Neuronal stem cell (in vitro differentiated cells): ENCODE measurements around the gene PDCD1.

Source experiments
- DNase-seq: peaks from one replicate; pipeline ENCODE4 v3.0.0-alpha.2; 2013; ENCODE audit warnings: low spot score
- H2AFZ ChIP-seq: one replicate; pipeline ENCODE4 v1.6.1; 2013; ENCODE audit warnings: mild to moderate bottlenecking, low read length, inconsistent platforms
- H2AK5ac ChIP-seq: 2 replicates; pipeline ENCODE4 v1.6.1; 2013; ENCODE audit warnings: low read depth, mild to moderate bottlenecking, inconsistent platforms, low read length, moderate library complexity, mixed read lengths
- H2BK120ac ChIP-seq: 2 replicates; pipeline ENCODE4 v1.6.1; 2013; ENCODE audit warnings: low read depth, mild to moderate bottlenecking, inconsistent platforms, low read length, moderate library complexity, mixed read lengths
- H2BK12ac ChIP-seq: one replicate; pipeline ENCODE4 v1.6.1; 2013; ENCODE audit warnings: low read length, inconsistent platforms
- H2BK15ac ChIP-seq: 2 replicates; pipeline ENCODE4 v1.6.1; 2013; ENCODE audit warnings: mild to moderate bottlenecking, low read length, inconsistent platforms, mixed read lengths
- H2BK5ac ChIP-seq: one replicate; pipeline ENCODE4 v1.6.1; 2013; ENCODE audit warnings: inconsistent platforms, mild to moderate bottlenecking, low read length, moderate library complexity
- H3K14ac ChIP-seq: one replicate; pipeline ENCODE4 v1.6.1; 2013; ENCODE audit warnings: low read length, inconsistent platforms
- H3K18ac ChIP-seq: 2 replicates; pipeline ENCODE4 v1.6.1; 2013; ENCODE audit warnings: low read length, inconsistent platforms
- H3K23ac ChIP-seq: 2 replicates; pipeline ENCODE4 v1.6.1; 2013; ENCODE audit warnings: low read depth, mild to moderate bottlenecking, mixed read lengths, low read length, inconsistent platforms; ENCODE audit not compliant: poor library complexity
- H3K27ac ChIP-seq: replicated peaks from 3 replicates; pipeline ENCODE4 v1.5.1; 2013; ENCODE audit warnings: low read length, inconsistent platforms
- H3K27me3 ChIP-seq, 3 experiments: 2 replicates each; pipeline ENCODE4 v1.6.1; 2013; ENCODE audit warnings: low read length in 3 of 3, mild to moderate bottlenecking in 2 of 3, inconsistent platforms in 1 of 3, low read depth in 1 of 3, mixed read lengths in 1 of 3, moderate library complexity in 1 of 3; ENCODE audit not compliant: control insufficient read depth in 3 of 3, insufficient read depth in 3 of 3
- H3K36me3 ChIP-seq, 2 donors: replicated peaks in 1 of 2; 2 replicates each; pipeline ENCODE4 v1.6.1; 2013; ENCODE audit warnings: low read length in 2 of 2; ENCODE audit not compliant: control insufficient read depth in 2 of 2, insufficient read depth in 2 of 2
- H3K4ac ChIP-seq: 2 replicates; pipeline ENCODE4 v1.6.1; 2013; ENCODE audit warnings: inconsistent platforms, mild to moderate bottlenecking, low read length, moderate library complexity
- H3K4me1 ChIP-seq, 2 donors: 1 replicate in 1 of 2; 2 replicates in 1 of 2; pipeline ENCODE4 v1.6.1; 2013; ENCODE audit warnings: low read length in 2 of 2, low read depth in 1 of 2; ENCODE audit not compliant: control insufficient read depth in 2 of 2, insufficient read depth in 1 of 2
- H3K4me2 ChIP-seq: one replicate; pipeline ENCODE4 v1.6.1; 2013; ENCODE audit warnings: mild to moderate bottlenecking, low read length, inconsistent platforms; ENCODE audit not compliant: insufficient read depth, poor library complexity, severe bottlenecking
- H3K4me3 ChIP-seq, 2 donors: 2 replicates each; pipeline ENCODE4 v1.5.1; 2013; ENCODE audit warnings: low read length in 2 of 2, mild to moderate bottlenecking in 2 of 2, inconsistent platforms in 1 of 2, moderate library complexity in 1 of 2
- H3K79me1 ChIP-seq: one replicate; pipeline ENCODE4 v1.6.1; 2013; ENCODE audit warnings: low read depth, mild to moderate bottlenecking, inconsistent platforms, low read length, moderate library complexity
- H3K9ac ChIP-seq: one replicate; pipeline ENCODE4 v1.6.1; 2013; ENCODE audit warnings: mild to moderate bottlenecking, low read depth, low read length, inconsistent platforms; ENCODE audit not compliant: poor library complexity
- H3K9me3 ChIP-seq, 2 donors: replicated peaks in 1 of 2; 2 replicates each; pipeline versions ENCODE3 to v1.6.1; 2013; ENCODE audit warnings: low read length in 2 of 2, mild to moderate bottlenecking in 2 of 2, inconsistent platforms in 1 of 2, low read depth in 1 of 2, mixed read lengths in 1 of 2, moderate library complexity in 1 of 2; ENCODE audit not compliant: control insufficient read depth in 2 of 2, insufficient read depth in 1 of 2
- H4K8ac ChIP-seq: one replicate; pipeline ENCODE4 v1.6.1; 2013; ENCODE audit warnings: low read depth, mild to moderate bottlenecking, inconsistent platforms, low read length, moderate library complexity
- H4K91ac ChIP-seq: one replicate; pipeline ENCODE4 v1.6.1; 2013; ENCODE audit warnings: low read length, low read depth, mild to moderate bottlenecking, inconsistent platforms; ENCODE audit not compliant: poor library complexity
- WGBS, 2 donors: extraction: QIAGEN DNeasy Blood & Tissue Kit; methylation state at CpG; one replicate each; pipeline ENCODE4 v1.1.7; 2013; ENCODE audit warnings: missing lambda C conversion rate in 2 of 2, mixed read lengths in 1 of 2; ENCODE audit not compliant: insufficient read length in 2 of 2, insufficient replicate concordance in 1 of 2; ENCODE audit errors: extremely low coverage in 2 of 2; 5-methylcytosine and 5-hydroxymethylcytosine counted together

Gene PDCD1

GRCh38 chr2:241841181-241842066 is 17.3 kb downstream of the PDCD1 start:
- H2BK5ac ChIP-seq, result no peak overlapping the region
- no peaks in the 10 kb centered on the region for H3K36me3 ChIP-seq
- H3K27ac ChIP-seq, result no peak overlapping the region
- peak overlapping the region; percentile 83 for H3K18ac ChIP-seq
- no peak overlapping the region for H3K4ac ChIP-seq
- H2BK120ac ChIP-seq, result no peak overlapping the region
- H3K4me2 ChIP-seq, result no peak overlapping the region
- H2AK5ac ChIP-seq, result peak overlapping the region; percentile 63
- no peaks in the 10 kb centered on the region for H3K79me1 ChIP-seq
- no peak overlapping the region for H2AFZ ChIP-seq
- H3K4me1 ChIP-seq, result peaks cover 0 to 6% of the 10 kb centered on the region in 2 donors
- peak overlapping the region; percentile 64 for H2BK15ac ChIP-seq
- no peak overlapping the region for H3K4me3 ChIP-seq
- no peak overlapping the region for H3K23ac ChIP-seq
- H2BK12ac ChIP-seq, result peak overlapping the region; percentile 4
- no peak overlapping the region for H4K91ac ChIP-seq
- H3K9me3 ChIP-seq, result no peaks in the 10 kb centered on the region
- no peak overlapping the region for H4K8ac ChIP-seq
- WGBS, 2 donors, result no CpG with 5 or more reads among the region's 28 CpGs
- no peak overlapping the region for H3K14ac ChIP-seq
- H3K9ac ChIP-seq, result peak overlapping the region; percentile 60
- H3K27me3 ChIP-seq, result peaks cover 0 to 22% (median 17%) of the 10 kb centered on the region in 3 experiments
- no peak for DNase-seq

- Histone ChIP-seq H3K14ac (no peak overlapping the region), H4K8ac (no peak overlapping the region), H2BK5ac (no peak overlapping the region), H3K4me2 (no peak overlapping the region), H3K23ac (no peak overlapping the region), H3K4me3 (no peak overlapping the region), H2AK5ac (no peak overlapping the region), H2BK120ac (no peak overlapping the region), H3K18ac (no peak overlapping the region), H3K27ac (no peak overlapping the region), H3K4me1 (no peaks in the 10 kb centered on the region), H2AFZ (no peak overlapping the region), H2BK12ac (no peak overlapping the region), H2BK15ac (no peak overlapping the region), H3K9ac (no peak overlapping the region), H3K36me3 (no peaks in the 10 kb centered on the region), H3K4ac (no peak overlapping the region), H3K27me3 (peaks cover 0 to 8% (median 0%) of the 10 kb centered on the region in 3 experiments), H3K79me1 (no peaks in the 10 kb centered on the region), H4K91ac (no peak overlapping the region), H3K9me3 (peaks cover 0 to 4% of the 10 kb centered on the region in 2 donors)
- DNase-seq, result no peak
- no CpG with 5 or more reads among the region's 13 CpGs for WGBS, 2 donors
Observed at GRCh38 chr2:241837197-241837965, 21.3 kb downstream of the PDCD1 start.

GRCh38 chr2:241836292-241836691 is 22.4 kb downstream of the PDCD1 start:
- Histone ChIP-seq H3K36me3 (no peaks in the 10 kb centered on the region), H4K8ac (no peak overlapping the region), H2AFZ (no peak overlapping the region), H3K23ac (no peak overlapping the region), H4K91ac (no peak overlapping the region), H3K14ac (no peak overlapping the region), H2BK120ac (no peak overlapping the region), H3K4me2 (no peak overlapping the region), H3K9me3 (peaks cover 0 to 6% of the 10 kb centered on the region in 2 donors), H2BK5ac (no peak overlapping the region), H3K4ac (no peak overlapping the region), H3K27ac (no peak overlapping the region), H3K27me3 (peaks cover 0 to 8% (median 0%) of the 10 kb centered on the region in 3 experiments), H3K4me1 (no peaks in the 10 kb centered on the region), H2BK12ac (no peak overlapping the region), H2AK5ac (no peak overlapping the region), H3K18ac (no peak overlapping the region), H2BK15ac (no peak overlapping the region), H3K4me3 (no peak overlapping the region), H3K79me1 (no peaks in the 10 kb centered on the region), H3K9ac (no peak overlapping the region)
- no peak for DNase-seq
- no CpG with 5 or more reads among the region's 6 CpGs for WGBS, 2 donors

DNA sequence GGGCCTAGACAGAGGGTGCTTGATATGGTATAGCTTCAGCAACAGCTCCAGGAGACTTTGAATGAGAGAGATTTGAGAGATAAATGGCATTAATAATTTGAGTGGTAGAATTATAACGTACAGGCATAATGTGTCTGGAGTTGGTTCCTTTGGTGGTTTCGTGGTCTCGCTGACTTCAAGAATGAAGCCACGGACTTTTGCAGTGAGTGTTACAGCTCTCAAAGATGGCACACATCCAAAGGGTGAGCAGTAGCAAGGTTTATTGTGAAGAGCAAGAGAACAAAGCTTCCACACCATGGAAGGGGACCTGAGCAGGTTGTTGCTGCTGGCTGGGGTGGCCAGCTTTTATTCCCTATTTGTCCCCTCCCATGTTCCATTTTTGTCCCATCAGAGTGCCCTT is 23.1 kb downstream of the PDCD1 start:
- no peaks in the 10 kb centered on the region for H3K36me3 ChIP-seq
- H4K91ac ChIP-seq, result no peak overlapping the region
- no peaks in the 10 kb centered on the region for H3K79me1 ChIP-seq
- H3K27ac ChIP-seq, result no peak overlapping the region
- H3K23ac ChIP-seq, result no peak overlapping the region
- no peak overlapping the region for H3K4ac ChIP-seq
- WGBS, 2 donors, result no CpG with 5 or more reads among the region's 4 CpGs
- no peak overlapping the region for H2BK120ac ChIP-seq
- H2AFZ ChIP-seq, result no peak overlapping the region
- H2AK5ac ChIP-seq, result no peak overlapping the region
- DNase-seq, result no peak
- no peak overlapping the region for H3K18ac ChIP-seq
- no peak overlapping the region for H3K14ac ChIP-seq
- no peaks in the 10 kb centered on the region for H3K4me1 ChIP-seq
- no peak overlapping the region for H3K4me2 ChIP-seq
- H3K9me3 ChIP-seq, result peaks cover 0 to 9% of the 10 kb centered on the region in 2 donors
- no peak overlapping the region for H2BK5ac ChIP-seq
- no peak overlapping the region for H3K4me3 ChIP-seq
- no peak overlapping the region for H4K8ac ChIP-seq
- H3K9ac ChIP-seq, result no peak overlapping the region
- H2BK15ac ChIP-seq, result no peak overlapping the region
- no peak overlapping the region for H2BK12ac ChIP-seq
- peaks cover 0 to 8% (median 0%) of the 10 kb centered on the region in 3 experiments for H3K27me3 ChIP-seq
